GM19372 (cell line): ENCODE results near the gene ST6GALNAC3.

Source experiments
- ATAC-seq: cut with Tn5 transposase; IDR thresholded peaks from one replicate; pipeline ENCODE4 v1.9.1; 2021; ENCODE audit warnings: mild to moderate bottlenecking, low read depth, moderate library complexity; ENCODE audit not compliant: unreplicated experiment

Gene ST6GALNAC3

GRCh38 chr1:76278711-76279100, 204.2 kb downstream of the ST6GALNAC3 start:
- no peak for ATAC-seq

DNA sequence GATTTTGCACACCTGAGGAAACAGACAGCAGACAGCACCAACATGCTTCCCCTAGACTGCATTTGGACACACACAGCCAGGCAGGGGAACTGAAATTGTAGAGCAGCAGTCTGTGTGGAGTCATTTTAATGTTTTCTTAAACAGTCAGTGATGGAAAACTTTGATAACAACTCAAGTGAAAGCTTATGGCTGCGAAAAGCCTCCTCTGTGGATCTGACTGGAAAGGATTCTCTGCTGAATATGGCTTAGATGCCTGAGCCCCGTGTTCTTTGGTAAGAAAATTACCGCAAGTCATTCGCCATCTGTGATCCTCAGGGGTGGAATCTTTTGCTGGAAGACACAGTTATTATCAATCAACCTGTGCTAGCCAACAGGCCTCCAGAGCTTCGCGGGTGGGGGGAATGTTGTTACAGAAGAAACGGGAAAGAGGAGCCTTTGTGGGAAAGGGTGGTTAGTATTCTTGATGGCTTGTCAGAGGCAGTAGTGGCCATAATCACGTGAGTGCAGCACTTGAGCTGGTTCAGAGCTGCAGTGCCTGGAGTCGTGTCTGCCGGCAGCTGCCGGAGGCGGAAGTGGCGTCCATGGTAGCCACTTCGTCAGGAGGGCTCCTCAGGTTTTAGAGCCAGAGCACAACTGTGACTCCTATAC, 204.7 kb downstream of the ST6GALNAC3 start:
- no peak for ATAC-seq

- ATAC-seq: no peak
Observed at GRCh38 chr1:76281306-76281705, 206.8 kb downstream of the ST6GALNAC3 start.

DNA sequence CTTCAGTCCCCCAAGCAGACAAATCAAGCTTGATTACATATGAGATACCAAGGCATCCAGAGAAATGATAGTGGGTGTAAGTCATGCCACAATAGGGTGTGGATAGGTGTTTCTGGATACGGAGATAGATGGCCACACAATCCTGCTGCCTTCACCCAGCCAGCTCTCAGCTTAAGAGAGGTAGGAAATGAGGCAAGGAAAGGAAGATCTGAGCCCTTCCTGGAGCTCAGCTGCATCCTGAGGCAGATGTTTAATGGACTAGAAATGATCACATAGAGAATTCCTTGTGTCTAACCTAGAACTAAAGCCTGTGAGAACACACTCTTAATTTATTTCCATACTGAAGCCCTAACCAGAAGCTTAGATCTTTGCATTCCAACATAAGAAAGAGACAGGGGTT, 210.3 kb downstream of the ST6GALNAC3 start:
- no peak for ATAC-seq

DNA sequence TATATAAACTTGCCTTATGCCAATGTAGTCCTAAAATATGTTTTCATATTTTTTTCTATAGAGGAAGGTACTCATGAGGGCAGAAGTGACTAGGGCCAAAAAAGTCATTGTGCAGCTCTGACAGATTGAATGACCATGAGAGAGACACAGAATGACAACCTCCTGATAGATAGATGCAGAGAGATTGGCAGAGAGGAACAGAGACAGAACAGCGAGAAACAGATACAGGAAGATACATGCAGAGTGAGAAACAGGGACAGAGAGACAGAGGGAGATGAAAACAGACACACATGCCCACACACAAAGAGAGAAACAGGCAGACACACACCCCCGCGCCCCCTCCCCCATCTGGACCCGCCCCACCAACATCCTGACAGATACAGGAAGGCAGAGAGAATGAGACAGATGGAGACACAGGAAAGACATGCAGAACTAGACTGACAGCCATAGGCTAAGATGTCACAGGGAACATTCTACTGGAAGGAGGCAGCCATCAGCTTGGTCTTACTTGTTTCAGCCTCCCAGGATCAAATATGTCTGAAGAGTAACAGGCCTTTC, 211.1 kb downstream of the ST6GALNAC3 start:
- ATAC-seq: no peak

GRCh38 chr1:76287917-76288316, 213.4 kb downstream of the ST6GALNAC3 start:
- ATAC-seq: no peak

- no peak for ATAC-seq
Observed at GRCh38 chr1:76288758-76289483, 214.4 kb downstream of the ST6GALNAC3 start.

GRCh38 chr1:76289692-76290091, 215.1 kb downstream of the ST6GALNAC3 start:
- ATAC-seq: no peak

- ATAC-seq: no peak
Observed at GRCh38 chr1:76290271-76290670, 215.7 kb downstream of the ST6GALNAC3 start.

GRCh38 chr1:76291191-76291590, 216.6 kb downstream of the ST6GALNAC3 start:
- ATAC-seq: no peak

DNA sequence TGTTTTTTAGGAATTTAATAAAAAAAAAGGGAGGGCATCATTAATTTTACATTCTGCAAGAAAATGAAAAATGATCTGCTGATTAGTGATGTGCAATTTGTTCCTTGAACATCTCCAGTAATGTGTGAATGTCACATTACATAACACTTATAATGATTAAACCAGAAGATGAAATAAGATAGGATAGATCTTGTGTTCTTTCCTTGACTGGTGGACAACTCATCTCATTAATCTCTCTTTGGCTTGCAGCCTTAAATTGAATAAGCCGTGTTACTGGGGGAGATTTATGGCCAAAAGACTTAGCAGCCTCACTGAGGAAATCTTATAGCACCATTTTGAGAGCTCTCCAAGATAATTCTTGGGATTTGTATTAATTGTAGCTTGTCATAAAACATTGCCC, 217.2 kb downstream of the ST6GALNAC3 start:
- no peak for ATAC-seq

GRCh38 chr1:76292418-76293184, 218.1 kb downstream of the ST6GALNAC3 start:
- ATAC-seq: peak; percentile 48

GRCh38 chr1:76293831-76294230, 219.3 kb downstream of the ST6GALNAC3 start:
- no peak for ATAC-seq

- ATAC-seq: peak; percentile 76
Observed at GRCh38 chr1:76294482-76295194, 220.1 kb downstream of the ST6GALNAC3 start.

GRCh38 chr1:76298399-76298798, 223.9 kb downstream of the ST6GALNAC3 start:
- ATAC-seq: no peak

DNA sequence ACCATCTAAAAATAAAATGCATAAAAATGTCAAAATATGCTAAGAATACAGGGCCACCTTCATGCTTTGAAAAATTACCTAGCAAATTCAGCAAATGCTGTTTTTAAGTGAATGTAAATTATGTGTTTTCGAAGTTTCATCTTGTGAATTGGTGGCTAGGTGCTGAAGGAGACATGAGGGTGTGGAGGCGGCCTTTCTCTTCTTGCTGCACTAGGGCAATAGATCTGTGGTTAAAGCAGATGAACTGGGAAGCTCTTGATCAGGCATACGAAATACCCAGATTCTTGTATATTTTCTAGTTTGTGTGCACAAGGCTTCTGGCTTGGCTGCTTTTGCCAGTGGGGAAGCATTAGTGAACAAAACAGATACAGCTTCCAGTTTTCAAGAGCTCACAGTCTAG, 224.5 kb downstream of the ST6GALNAC3 start:
- ATAC-seq: no peak

GRCh38 chr1:76300556-76300955, 226.0 kb downstream of the ST6GALNAC3 start:
- no peak for ATAC-seq

- no peak for ATAC-seq
Observed at GRCh38 chr1:76302711-76303339, 228.3 kb downstream of the ST6GALNAC3 start.

DNA sequence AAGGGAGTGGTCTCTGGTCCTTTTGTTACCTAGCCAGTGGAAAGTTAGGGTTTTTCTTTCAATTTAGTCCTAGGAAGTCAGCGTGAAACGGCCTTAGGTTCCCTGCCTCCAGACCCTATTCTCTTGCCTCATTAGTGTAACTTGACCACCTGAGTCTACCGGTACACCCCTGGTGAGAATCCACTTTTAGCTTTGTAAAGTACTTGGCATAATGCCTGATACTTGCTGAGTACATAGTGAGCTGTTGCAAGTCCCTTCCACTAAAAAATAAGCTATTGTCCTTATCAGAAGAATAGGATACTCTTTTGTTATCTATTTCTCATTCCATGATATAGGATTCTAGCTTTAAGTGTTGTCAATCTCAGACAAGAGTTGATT, 228.8 kb downstream of the ST6GALNAC3 start:
- ATAC-seq: no peak

DNA sequence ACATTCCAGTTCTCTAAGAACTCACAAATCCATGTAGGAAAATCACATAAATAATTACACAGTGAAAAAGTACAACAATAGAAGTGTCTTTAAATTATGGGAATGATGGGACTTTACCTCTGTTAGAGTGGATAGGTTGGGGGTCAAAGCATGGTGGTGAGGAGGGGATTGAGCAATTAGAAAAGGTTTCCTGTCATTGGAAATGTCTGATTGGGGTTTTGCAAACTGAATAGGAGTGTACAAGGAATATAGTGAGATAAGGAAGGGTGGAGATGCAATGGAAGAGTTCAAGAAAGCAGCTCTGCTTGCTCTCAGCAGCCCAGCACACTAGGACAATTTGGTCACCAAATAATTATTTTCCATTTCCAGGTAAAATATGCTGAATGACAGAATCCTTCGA, 238.8 kb downstream of the ST6GALNAC3 start:
- no peak for ATAC-seq
